ENCODE results near the gene DNAJB13. TPM values are rescaled to one million over a fixed set of nuclear protein-coding genes. Genes with fewer than 3 reads are reported as not detected.

The DNAJB13 gene
- total and polyA plus RNA-seq, 9 donors: 0.36 to 23.3 (median 2.1) TPM; not detected in 2

- no peak overlapping the region for H3K4me3 ChIP-seq
- no peaks in the 10 kb centered on the region for H3K36me3 ChIP-seq
- WGBS, 3 donors: 76 to 92% (median 82%) methylated on average over 1 of the region's 1 CpG
- no peaks in the 10 kb centered on the region for H3K9me3 ChIP-seq
- no peaks in the 10 kb centered on the region for H3K4me1 ChIP-seq (ENCODE audit: insufficient read depth)
- H3K27me3 ChIP-seq: no peaks in the 10 kb centered on the region
- intact Hi-C loops (cut with DNase I): no loop called here
- TF ChIP-seq POLR2A (IDR thresholded peaks at IDR 0.05) (no peak), CTCF (IDR thresholded peaks at IDR 0.05) (no peak), EP300 (IDR thresholded peaks at IDR 0.05) (no peak)
- no peak overlapping the region for H3K27ac ChIP-seq
- DNase-seq: no peak
These were observed 21.4 kb downstream of the DNAJB13 start for GRCh38 chr11:73972187-73972586.

DNA sequence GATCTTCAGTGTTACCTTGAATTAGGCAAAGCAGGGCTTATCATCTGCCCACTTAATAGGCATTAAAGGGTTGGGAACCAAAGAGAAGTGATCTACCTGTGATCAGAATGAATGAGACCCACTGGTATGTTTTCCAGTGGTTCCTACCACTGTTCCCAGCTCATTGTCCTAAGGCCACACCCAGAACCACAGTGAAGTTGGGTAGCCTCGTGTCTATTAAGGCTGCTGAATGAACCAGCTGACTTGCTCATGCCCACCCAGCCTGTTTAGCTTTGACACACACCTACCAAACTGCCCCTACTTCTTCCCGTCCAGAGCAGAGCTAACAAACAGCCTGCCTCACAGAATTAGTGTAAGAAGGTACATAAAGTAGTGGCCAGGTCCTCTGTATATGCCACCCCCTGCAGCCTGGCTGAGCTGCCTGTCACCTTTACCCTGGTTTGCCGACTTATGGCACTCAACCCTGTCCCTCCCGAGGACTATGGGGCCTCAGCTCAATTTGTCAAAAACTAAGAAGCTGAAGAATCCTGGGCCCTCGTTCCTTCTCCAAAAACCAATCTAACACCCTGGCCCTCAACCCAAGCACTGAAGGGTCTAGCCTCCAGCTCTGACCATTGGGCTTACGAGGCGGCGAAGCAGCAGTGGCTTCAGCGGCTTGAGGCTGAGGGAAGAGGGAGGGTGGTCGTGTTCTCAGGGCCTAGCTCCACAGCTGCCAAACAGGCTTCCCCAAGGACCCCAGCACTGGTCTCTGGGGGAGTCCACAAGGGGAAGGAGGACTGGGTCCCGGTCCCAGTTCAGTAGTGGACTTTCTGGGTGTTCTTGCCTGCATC lies 22.0 kb downstream of the DNAJB13 start:
- no peaks in the 10 kb centered on the region for H3K4me1 ChIP-seq (ENCODE audit: insufficient read depth)
- intact Hi-C loops (cut with DNase I): no loop called here
- H3K36me3 ChIP-seq: no peaks in the 10 kb centered on the region
- no peak for DNase-seq
- no peak for TF ChIP-seq EP300 (IDR thresholded peaks at IDR 0.05)
- TF ChIP-seq POLR2A (IDR thresholded peaks at IDR 0.05): no peak
- no peak for TF ChIP-seq CTCF (IDR thresholded peaks at IDR 0.05)
- H3K27ac ChIP-seq: no peak overlapping the region
- 84% methylated on average over 11 of the region's 11 CpGs for WGBS, 3 donors
- no peak overlapping the region for H3K4me3 ChIP-seq
- H3K27me3 ChIP-seq: no peaks in the 10 kb centered on the region
- H3K9me3 ChIP-seq: no peaks in the 10 kb centered on the region

DNA sequence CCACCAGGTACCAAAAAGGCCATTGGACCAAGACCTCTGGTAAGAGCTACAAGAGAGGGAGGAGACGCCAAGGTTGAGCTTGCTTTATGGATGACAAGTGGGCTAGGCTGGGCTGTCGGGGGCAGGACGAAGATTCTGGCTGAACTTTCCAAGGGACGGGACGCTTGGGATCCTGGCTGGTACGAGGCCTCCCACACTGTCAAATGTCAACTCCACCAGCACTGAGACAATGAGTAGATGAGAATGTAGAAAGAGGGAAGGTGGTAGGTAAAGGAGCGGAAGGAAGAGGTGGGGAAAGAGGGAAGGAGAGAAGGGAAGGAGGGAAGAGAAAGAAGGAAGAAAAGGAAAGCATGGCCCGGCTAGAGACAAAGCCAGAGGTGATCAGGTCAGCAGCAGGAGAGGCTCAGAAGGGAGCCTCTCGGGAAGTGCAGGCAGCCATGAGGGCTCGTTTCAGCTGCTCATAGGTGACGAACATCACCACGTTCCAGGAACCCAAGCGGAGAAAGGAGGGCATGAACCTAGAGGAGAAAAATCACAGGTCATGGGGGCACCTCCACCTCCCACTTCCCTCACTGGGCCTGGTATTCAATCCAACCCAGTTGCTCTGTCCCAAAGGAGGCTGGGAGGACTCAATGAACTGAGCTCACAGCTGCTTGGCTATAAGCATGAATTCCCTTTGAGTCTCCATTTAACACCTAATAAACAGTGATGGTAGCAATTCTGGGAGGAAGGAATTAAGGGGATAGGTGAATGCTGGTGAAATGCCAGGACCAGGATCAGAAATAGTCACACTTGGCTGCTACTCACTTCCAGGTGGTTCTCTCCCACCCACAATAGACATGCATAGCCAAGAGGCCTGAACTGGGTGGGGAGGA lies 24.0 kb downstream of the DNAJB13 start:
- H3K4me1 ChIP-seq (ENCODE audit: insufficient read depth): no peaks in the 10 kb centered on the region
- no peak for DNase-seq
- H3K27ac ChIP-seq: no peak overlapping the region
- 88 to 92% (median 91%) methylated on average over 13 of the region's 13 CpGs for WGBS, 3 donors
- intact Hi-C loops (cut with DNase I): loop anchor here in 1 of 4 donors (2.0 kb wide), 1 partner anchor 20 kb away; no protein-coding TSS in a partner anchor
- H3K36me3 ChIP-seq: no peaks in the 10 kb centered on the region
- no peaks in the 10 kb centered on the region for H3K9me3 ChIP-seq
- no peaks in the 10 kb centered on the region for H3K27me3 ChIP-seq
- TF ChIP-seq EP300 (IDR thresholded peaks at IDR 0.05): no peak
- TF ChIP-seq POLR2A (IDR thresholded peaks at IDR 0.05): no peak
- no peak for TF ChIP-seq CTCF (IDR thresholded peaks at IDR 0.05)
- no peak overlapping the region for H3K4me3 ChIP-seq

DNA sequence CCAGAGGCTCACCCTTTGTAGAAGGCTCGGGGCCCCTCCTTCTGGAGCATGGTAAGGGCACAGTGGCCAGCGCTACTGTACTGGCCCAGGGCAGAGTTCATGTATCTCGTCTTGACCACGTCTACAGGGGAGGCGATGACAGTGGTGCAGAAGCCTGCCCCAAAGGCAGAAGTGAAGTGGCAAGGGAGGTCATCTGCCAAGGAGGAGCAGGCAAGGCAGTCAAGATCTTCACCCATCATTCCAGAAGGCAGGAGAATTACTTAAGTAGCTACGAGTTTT lies 24.6 kb downstream of the DNAJB13 start:
- TF ChIP-seq CTCF (IDR thresholded peaks at IDR 0.05): no peak
- TF ChIP-seq POLR2A (IDR thresholded peaks at IDR 0.05): no peak
- TF ChIP-seq EP300 (IDR thresholded peaks at IDR 0.05): no peak
- 93 to 97% (median 94%) methylated on average over 6 of the region's 6 CpGs for WGBS, 3 donors
- DNase-seq: peak in 1 of 5 donors; percentile 11
- Histone ChIP-seq H3K4me3 (no peak overlapping the region), H3K27ac (no peak overlapping the region), H3K27me3 (no peaks in the 10 kb centered on the region), H3K9me3 (no peaks in the 10 kb centered on the region), H3K36me3 (no peaks in the 10 kb centered on the region), H3K4me1 (ENCODE audit: insufficient read depth) (no peaks in the 10 kb centered on the region)
- intact Hi-C loops (cut with DNase I): loop anchor here in 1 of 4 donors (2.0 kb wide), 1 partner anchor 19 kb away; no protein-coding TSS in a partner anchor
